ENCODE results near the gene TFAP2A. TPM values are rescaled to one million over a fixed set of nuclear protein-coding genes. Genes with fewer than 3 reads are reported as not detected.

Gene TFAP2A
- polyA plus RNA-seq, 2 of the 4 experiments (the other 2 are of a cell fraction): 13.1 to 26.9 TPM

DNA sequence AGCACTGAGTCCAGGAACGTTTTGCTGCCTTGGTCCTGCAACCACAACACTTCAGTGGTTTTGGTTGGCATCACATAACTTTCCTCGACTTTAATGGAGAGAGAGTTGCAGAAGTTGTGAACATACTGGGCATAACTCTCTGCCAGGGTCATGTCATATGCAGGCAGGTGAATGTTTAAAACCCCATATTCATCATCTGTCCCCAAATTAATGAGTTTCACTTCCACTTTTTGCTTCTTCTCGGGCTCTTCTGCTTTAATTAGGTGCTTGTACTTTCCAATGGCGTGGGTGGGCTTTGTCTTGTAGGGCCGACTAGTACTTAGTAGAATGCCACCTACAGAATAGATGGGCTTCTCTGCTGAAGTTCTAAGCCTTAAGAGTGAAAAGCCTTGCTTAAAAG, 45.2 kb upstream of the TFAP2A start:
- H3K4me1 ChIP-seq: peaks cover 26% of the 10 kb centered on the region
- no peaks in the 10 kb centered on the region for H3K9me3 ChIP-seq
- ATAC-seq: no peak
- ChIA-PET POLR2A (no interaction called here), CTCF (no interaction called here)
- no peak overlapping the region for H3K4me2 ChIP-seq
- WGBS (ENCODE audit: missing lambda C conversion rate): 70% methylated on average over 5 of the region's 5 CpGs
- H3K4me3 ChIP-seq: no peak overlapping the region
- no peak for DNase-seq (ENCODE audit: low read depth in 1 of 2, low spot score in 1 of 2)
- TF ChIP-seq ZNF302 (CRISPR knock-in tag; IDR thresholded peaks at IDR 0.05): no peak
- TF ChIP-seq FOXS1 (CRISPR knock-in tag; IDR thresholded peaks at IDR 0.05): no peak
- TF ChIP-seq JUN (IDR thresholded peaks at IDR 0.05): no peak
- no peak for TF ChIP-seq EHF (CRISPR knock-in tag; IDR thresholded peaks at IDR 0.05)
- no peak for TF ChIP-seq RCOR1 (IDR thresholded peaks at IDR 0.05; ENCODE audit: low read depth, low read length)
- TF ChIP-seq POLR2A (IDR thresholded peaks at IDR 0.05; ENCODE audit: low read length): no peak
- no peak for TF ChIP-seq FOSL2 (IDR thresholded peaks at IDR 0.05)
- TF ChIP-seq FOSL2 (CRISPR knock-in tag; IDR thresholded peaks at IDR 0.05): no peak
- no peak for TF ChIP-seq HES2 (IDR thresholded peaks at IDR 0.05)
- TF ChIP-seq HEYL (CRISPR knock-in tag; IDR thresholded peaks at IDR 0.05): no peak
- no peak for TF ChIP-seq HDAC2 (IDR thresholded peaks at IDR 0.05)
- TF ChIP-seq MYC (IDR thresholded peaks at IDR 0.05; ENCODE audit: borderline replicate concordance, low read length): no peak
- TF ChIP-seq JUNB (IDR thresholded peaks at IDR 0.05): no peak
- no peak for TF ChIP-seq KDM5A (IDR thresholded peaks at IDR 0.05)
- TF ChIP-seq ATOH8 (CRISPR knock-in tag; IDR thresholded peaks at IDR 0.05; ENCODE audit: low read depth): no peak
- TF ChIP-seq CEBPB (IDR thresholded peaks at IDR 0.05): no peak
- H3K27ac ChIP-seq: peak overlapping the region in 1 of 2 experiments; percentile 45; a peak in 3 of 6 replicates
- no peak for FAIRE-seq

DNA sequence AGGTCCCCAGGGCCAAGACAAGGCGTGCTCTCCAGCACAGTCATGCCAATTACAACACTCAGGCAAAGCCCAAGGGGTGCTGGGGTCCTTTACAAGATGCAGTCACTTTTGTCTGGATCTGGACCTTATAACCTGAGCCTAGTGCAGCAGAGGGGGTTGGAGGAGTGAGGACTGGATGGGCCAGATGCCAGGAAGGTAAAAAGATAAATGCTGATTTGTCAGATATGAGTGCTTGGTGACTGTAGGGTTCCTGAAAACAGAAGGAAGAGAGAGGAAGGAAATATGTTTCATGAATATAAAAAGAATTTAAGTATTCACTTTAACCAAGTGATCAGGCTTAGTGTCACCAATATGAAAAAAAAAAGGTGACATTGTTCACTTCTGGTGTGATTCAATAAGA, 43.4 kb upstream of the TFAP2A start:
- POLR2A ChIA-PET: no interaction called here
- peaks cover 11% of the 10 kb centered on the region for H3K4me1 ChIP-seq
- TF ChIP-seq RNF2 (IDR thresholded peaks at IDR 0.05; ENCODE audit: borderline replicate concordance, low read depth) (no peak), MAFK (IDR thresholded peaks at IDR 0.05; ENCODE audit: partially characterized antibody) (peak; percentile 12)
- no peak for ATAC-seq
- H3K4me3 ChIP-seq: no peak overlapping the region
- peak overlapping the region; percentile 23; the same call in 1 of the 3 replicates for H3K4me2 ChIP-seq
- no peak for DNase-seq (ENCODE audit: low read depth in 1 of 2, low spot score in 1 of 2)
- no peaks in the 10 kb centered on the region for H3K9me3 ChIP-seq
- peak overlapping the region; percentile 57 to 79; a peak in 4 of 6 replicates for H3K27ac ChIP-seq
- no peak for FAIRE-seq
- WGBS (ENCODE audit: missing lambda C conversion rate): no CpG with 5 or more reads among the region's 1 CpG
- CTCF ChIA-PET: no interaction called here

DNA sequence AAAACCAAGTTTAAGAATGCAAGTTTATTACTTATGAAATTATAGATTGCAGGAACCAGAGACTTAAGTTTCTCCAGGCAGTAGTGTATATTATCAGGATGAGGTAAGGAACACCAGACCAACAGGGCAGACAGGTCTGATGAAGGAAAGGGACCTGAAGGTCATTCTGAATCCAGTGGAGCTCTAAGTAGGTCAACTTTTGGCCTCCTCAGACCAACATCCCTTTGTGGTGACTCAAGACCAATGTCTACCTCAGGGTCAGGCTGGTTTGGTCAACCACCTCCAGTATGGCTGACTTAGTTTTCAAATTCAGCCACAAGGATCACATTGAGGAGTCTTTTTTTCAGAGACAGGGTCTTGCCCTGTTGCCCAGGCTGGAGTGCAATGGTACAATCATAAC, 38.7 kb upstream of the TFAP2A start:
- DNase-seq (ENCODE audit: low read depth in 1 of 2, low spot score in 1 of 2) (no peak), ATAC-seq (no peak), FAIRE-seq (no peak)
- peaks cover 46% of the 10 kb centered on the region for H3K4me1 ChIP-seq
- ChIA-PET POLR2A (interaction anchor here (0.5 kb wide), 1 partner anchor 43 kb away, joined by 10 read pairs; no protein-coding TSS in a partner anchor), CTCF (interaction anchor here (1.2 to 1.3 kb wide), 2 partner anchors 12 to 24 kb away, joined by 4 to 7 read pairs; no protein-coding TSS in a partner anchor)
- H3K4me2 ChIP-seq: no peak overlapping the region
- TF ChIP-seq HDAC2 (IDR thresholded peaks at IDR 0.05): no peak
- TF ChIP-seq ESRRA (IDR thresholded peaks at IDR 0.05; ENCODE audit: borderline replicate concordance, low read length): no peak
- TF ChIP-seq CBX8 (IDR thresholded peaks at IDR 0.05): no peak
- TF ChIP-seq, protein P1, sequence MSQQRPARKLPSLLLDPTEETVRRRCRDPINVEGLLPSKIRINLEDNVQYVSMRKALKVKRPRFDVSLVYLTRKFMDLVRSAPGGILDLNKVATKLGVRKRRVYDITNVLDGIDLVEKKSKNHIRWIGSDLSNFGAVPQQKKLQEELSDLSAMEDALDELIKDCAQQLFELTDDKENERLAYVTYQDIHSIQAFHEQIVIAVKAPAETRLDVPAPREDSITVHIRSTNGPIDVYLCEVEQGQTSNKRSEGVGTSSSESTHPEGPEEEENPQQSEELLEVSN (IDR thresholded peaks at IDR 0.05; ENCODE audit: borderline replicate concordance, low read depth): no peak
- no peak for TF ChIP-seq ZFP36 (IDR thresholded peaks at IDR 0.05; ENCODE audit: borderline replicate concordance, partially characterized antibody)
- TF ChIP-seq CHD4 (IDR thresholded peaks at IDR 0.05; ENCODE audit: borderline replicate concordance): no peak
- H3K4me3 ChIP-seq: no peak overlapping the region
- peak overlapping the region; percentile 13 to 99; a peak in 4 of 6 replicates for H3K27ac ChIP-seq
- H3K9me3 ChIP-seq: no peaks in the 10 kb centered on the region
